ENCODE data around the gene MYLK2. TPM values are rescaled to one million over a fixed set of nuclear protein-coding genes. Genes with fewer than 3 reads are reported as not detected.

MYLK2 gene
- total and polyA plus RNA-seq, 2 donors (not counting 1 experiment from before 2014, with no cell fraction given): under 0.01 TPM; not detected in 1

GRCh38 chr20:31831771-31832306, 12.7 kb downstream of the MYLK2 start:
- no peaks in the 10 kb centered on the region for H3K27me3 ChIP-seq (ENCODE audit: control insufficient read depth, insufficient read depth, low read length)
- H3K4me1 ChIP-seq (ENCODE audit: control insufficient read depth, extremely low read depth, insufficient read depth, low read length): peaks cover 14% of the 10 kb centered on the region
- DNase-seq (ENCODE audit: low read depth in 2 of 2): no peak
- no peak for TF ChIP-seq EZH2 (IDR thresholded peaks at IDR 0.05; ENCODE audit: low read length, missing control alignments)
- TF ChIP-seq, protein P1, sequence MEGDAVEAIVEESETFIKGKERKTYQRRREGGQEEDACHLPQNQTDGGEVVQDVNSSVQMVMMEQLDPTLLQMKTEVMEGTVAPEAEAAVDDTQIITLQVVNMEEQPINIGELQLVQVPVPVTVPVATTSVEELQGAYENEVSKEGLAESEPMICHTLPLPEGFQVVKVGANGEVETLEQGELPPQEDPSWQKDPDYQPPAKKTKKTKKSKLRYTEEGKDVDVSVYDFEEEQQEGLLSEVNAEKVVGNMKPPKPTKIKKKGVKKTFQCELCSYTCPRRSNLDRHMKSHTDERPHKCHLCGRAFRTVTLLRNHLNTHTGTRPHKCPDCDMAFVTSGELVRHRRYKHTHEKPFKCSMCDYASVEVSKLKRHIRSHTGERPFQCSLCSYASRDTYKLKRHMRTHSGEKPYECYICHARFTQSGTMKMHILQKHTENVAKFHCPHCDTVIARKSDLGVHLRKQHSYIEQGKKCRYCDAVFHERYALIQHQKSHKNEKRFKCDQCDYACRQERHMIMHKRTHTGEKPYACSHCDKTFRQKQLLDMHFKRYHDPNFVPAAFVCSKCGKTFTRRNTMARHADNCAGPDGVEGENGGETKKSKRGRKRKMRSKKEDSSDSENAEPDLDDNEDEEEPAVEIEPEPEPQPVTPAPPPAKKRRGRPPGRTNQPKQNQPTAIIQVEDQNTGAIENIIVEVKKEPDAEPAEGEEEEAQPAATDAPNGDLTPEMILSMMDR (conservative IDR thresholded peaks at IDR 0.05 in 1 of 2, IDR thresholded peaks at IDR 0.05 in 1 of 2; ENCODE audit: low read depth in 1 of 2, low read length in 2 of 2): no peak
- H3K4me3 ChIP-seq (replicated peaks in 1 of 4; ENCODE audit: control extremely low read depth in 1 of 4, insufficient read depth in 1 of 4, low read depth in 3 of 4, low read length in 4 of 4): no peak overlapping the region
- H3K36me3 ChIP-seq (ENCODE audit: control insufficient read depth, insufficient read depth, low read length): no peaks in the 10 kb centered on the region
- no peaks in the 10 kb centered on the region for H4K20me1 ChIP-seq (ENCODE audit: control insufficient read depth, extremely low read depth, insufficient read depth, low read length)
- no peaks in the 10 kb centered on the region for H3K79me2 ChIP-seq (ENCODE audit: control insufficient read depth, insufficient read depth, low read length)
- no peak overlapping the region for H3K4me2 ChIP-seq (ENCODE audit: extremely low read depth, insufficient read depth, low read length)
- H2AFZ ChIP-seq (ENCODE audit: low read length): no peak overlapping the region
- H3K9ac ChIP-seq (ENCODE audit: insufficient read depth, low read length): no peak overlapping the region
- H3K9me3 ChIP-seq (ENCODE audit: control insufficient read depth, insufficient read depth, low read depth, low read length): no peaks in the 10 kb centered on the region
- no peak overlapping the region for H3K27ac ChIP-seq (ENCODE audit: insufficient read depth, low read length)

DNA sequence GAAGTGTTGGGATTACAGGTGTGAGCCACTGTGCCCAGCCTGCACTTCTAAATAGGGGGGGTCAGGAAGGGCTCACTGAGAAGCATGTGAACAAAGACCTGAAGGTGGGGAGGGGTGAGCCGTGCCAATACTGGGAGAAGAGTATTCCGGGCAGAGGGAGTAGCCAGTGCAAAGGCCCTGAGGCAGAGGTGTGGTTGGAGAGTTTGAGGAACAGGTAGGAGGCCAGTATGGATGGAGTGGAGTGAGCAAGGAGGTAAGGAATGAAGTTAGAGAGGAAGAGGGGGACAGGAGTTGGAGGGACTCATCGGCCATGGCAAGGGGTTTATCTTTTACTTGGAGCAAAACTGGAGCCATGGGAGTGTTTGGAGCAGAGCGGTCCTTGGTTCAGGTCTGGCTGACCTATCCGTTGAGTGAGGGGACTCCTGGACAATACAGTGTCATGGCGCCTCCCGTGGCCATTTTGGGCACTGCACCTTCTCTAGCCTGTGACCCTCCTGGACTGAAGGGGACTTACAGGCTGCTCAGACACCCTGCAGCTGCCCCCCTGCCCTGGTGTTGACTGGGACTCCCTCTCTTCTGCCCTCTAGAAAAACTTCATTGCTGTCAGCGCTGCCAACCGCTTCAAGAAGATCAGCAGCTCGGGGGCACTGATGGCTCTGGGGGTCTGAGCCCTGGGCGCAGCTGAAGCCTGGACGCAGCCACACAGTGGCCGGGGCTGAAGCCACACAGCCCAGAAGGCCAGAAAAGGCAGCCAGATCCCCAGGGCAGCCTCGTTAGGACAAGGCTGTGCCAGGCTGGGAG, 14.2 kb downstream of the MYLK2 start:
- Histone ChIP-seq H2AFZ (ENCODE audit: low read length) (no peak overlapping the region), H3K27ac (ENCODE audit: insufficient read depth, low read length) (no peak overlapping the region), H3K79me2 (ENCODE audit: control insufficient read depth, insufficient read depth, low read length) (no peaks in the 10 kb centered on the region), H3K36me3 (ENCODE audit: control insufficient read depth, insufficient read depth, low read length) (no peaks in the 10 kb centered on the region), H3K4me2 (ENCODE audit: extremely low read depth, insufficient read depth, low read length) (no peak overlapping the region), H3K27me3 (ENCODE audit: control insufficient read depth, insufficient read depth, low read length) (no peaks in the 10 kb centered on the region), H3K4me1 (ENCODE audit: control insufficient read depth, extremely low read depth, insufficient read depth, low read length) (peaks cover 28% of the 10 kb centered on the region), H3K9me3 (ENCODE audit: control insufficient read depth, insufficient read depth, low read depth, low read length) (no peaks in the 10 kb centered on the region), H3K4me3 (replicated peaks in 1 of 4; ENCODE audit: control extremely low read depth in 1 of 4, insufficient read depth in 1 of 4, low read depth in 3 of 4, low read length in 4 of 4) (no peak overlapping the region), H4K20me1 (ENCODE audit: control insufficient read depth, extremely low read depth, insufficient read depth, low read length) (no peaks in the 10 kb centered on the region), H3K9ac (ENCODE audit: insufficient read depth, low read length) (no peak overlapping the region)
- peak in 1 of 2 donors; percentile 43 for DNase-seq (ENCODE audit: low read depth in 2 of 2)
- TF ChIP-seq EZH2 (IDR thresholded peaks at IDR 0.05; ENCODE audit: low read length, missing control alignments): no peak
- TF ChIP-seq, protein P1 (conservative IDR thresholded peaks at IDR 0.05 in 1 of 2, IDR thresholded peaks at IDR 0.05 in 1 of 2; ENCODE audit: low read depth in 1 of 2, low read length in 2 of 2): peak; percentile 68 to 92

DNA sequence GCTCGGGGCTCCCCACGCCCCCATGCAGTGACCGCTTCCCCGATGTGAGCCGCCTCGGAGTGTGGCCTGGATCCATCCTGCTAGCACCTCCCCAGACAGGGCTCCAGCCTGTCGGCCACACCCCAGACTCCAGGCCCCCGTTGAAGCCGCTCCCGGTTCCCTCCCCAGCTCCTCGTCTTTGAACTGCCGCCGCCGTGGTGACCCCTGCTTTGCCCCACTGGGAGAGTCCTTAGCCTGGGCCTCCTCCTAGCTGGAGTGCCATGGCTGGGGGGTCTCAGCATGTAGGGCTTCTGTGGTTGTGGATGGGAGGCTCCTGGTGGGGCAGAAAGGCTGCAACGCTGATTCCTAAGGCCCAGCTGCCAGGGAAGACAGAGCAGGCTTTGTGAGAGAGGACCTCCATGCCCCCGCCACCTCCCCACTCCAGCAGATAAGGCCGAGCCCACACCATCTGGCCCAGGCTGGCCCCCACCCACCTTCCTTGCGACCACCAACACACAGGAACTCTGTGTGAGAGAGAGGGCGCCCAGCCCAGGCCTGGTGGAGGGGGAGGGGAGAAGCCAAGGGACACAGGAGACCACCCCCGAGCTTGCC, 14.9 kb downstream of the MYLK2 start:
- TF ChIP-seq, protein P1 (conservative IDR thresholded peaks at IDR 0.05 in 1 of 2, IDR thresholded peaks at IDR 0.05 in 1 of 2; ENCODE audit: low read depth in 1 of 2, low read length in 2 of 2): no peak
- no peak for TF ChIP-seq EZH2 (IDR thresholded peaks at IDR 0.05; ENCODE audit: low read length, missing control alignments)

More for the DNA sequence above, 14.9 kb downstream of the MYLK2 start:
- Histone ChIP-seq H3K36me3 (ENCODE audit: control insufficient read depth, insufficient read depth, low read length) (no peaks in the 10 kb centered on the region), H2AFZ (ENCODE audit: low read length) (no peak overlapping the region), H3K27me3 (ENCODE audit: control insufficient read depth, insufficient read depth, low read length) (no peaks in the 10 kb centered on the region), H4K20me1 (ENCODE audit: control insufficient read depth, extremely low read depth, insufficient read depth, low read length) (no peaks in the 10 kb centered on the region), H3K9me3 (ENCODE audit: control insufficient read depth, insufficient read depth, low read depth, low read length) (no peaks in the 10 kb centered on the region), H3K4me2 (ENCODE audit: extremely low read depth, insufficient read depth, low read length) (no peak overlapping the region), H3K4me1 (ENCODE audit: control insufficient read depth, extremely low read depth, insufficient read depth, low read length) (peaks cover 30% of the 10 kb centered on the region), H3K79me2 (ENCODE audit: control insufficient read depth, insufficient read depth, low read length) (no peaks in the 10 kb centered on the region), H3K4me3 (replicated peaks in 1 of 4; ENCODE audit: control extremely low read depth in 1 of 4, insufficient read depth in 1 of 4, low read depth in 3 of 4, low read length in 4 of 4) (no peak overlapping the region), H3K9ac (ENCODE audit: insufficient read depth, low read length) (no peak overlapping the region), H3K27ac (ENCODE audit: insufficient read depth, low read length) (no peak overlapping the region)
- no peak for DNase-seq (ENCODE audit: low read depth in 2 of 2)
